GM12872 (cell line): Measurements from ENCODE around the gene ADCY9.

Source experiments
- TF ChIP-seq, protein P1 (sequence below): IDR thresholded peaks from 3 replicates; pipeline ENCODE4 v1.5.1; 2011; ENCODE audit warnings: low read depth, mild to moderate bottlenecking, low read length, moderate library complexity; ENCODE audit not compliant: insufficient read depth

The ADCY9 gene

DNA sequence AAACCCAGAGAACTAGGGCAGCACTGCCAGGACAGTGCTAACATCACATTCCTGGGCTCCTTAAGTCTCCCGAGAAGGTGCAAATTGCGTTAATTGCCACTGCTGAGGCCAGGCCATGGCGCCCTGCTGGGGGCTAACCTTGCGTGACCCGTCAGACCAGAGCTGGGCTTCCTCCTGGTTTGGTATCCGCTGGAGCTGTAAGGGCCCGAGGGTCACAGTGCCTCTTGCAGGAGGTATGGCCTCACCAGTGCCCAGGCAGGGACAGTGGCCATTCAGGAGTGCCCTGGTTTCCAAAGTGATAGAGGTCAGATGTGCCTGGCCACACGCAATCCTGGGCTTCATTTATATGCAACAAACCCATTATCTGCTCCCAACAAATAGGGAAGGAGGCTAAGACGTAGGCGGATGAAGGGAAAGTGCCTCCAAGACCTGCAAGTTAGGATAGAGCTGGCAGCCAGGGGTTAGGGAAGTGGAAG, 17.7 kb upstream of the ADCY9 start:
- TF ChIP-seq, protein P1, sequence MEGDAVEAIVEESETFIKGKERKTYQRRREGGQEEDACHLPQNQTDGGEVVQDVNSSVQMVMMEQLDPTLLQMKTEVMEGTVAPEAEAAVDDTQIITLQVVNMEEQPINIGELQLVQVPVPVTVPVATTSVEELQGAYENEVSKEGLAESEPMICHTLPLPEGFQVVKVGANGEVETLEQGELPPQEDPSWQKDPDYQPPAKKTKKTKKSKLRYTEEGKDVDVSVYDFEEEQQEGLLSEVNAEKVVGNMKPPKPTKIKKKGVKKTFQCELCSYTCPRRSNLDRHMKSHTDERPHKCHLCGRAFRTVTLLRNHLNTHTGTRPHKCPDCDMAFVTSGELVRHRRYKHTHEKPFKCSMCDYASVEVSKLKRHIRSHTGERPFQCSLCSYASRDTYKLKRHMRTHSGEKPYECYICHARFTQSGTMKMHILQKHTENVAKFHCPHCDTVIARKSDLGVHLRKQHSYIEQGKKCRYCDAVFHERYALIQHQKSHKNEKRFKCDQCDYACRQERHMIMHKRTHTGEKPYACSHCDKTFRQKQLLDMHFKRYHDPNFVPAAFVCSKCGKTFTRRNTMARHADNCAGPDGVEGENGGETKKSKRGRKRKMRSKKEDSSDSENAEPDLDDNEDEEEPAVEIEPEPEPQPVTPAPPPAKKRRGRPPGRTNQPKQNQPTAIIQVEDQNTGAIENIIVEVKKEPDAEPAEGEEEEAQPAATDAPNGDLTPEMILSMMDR, result no peak

DNA sequence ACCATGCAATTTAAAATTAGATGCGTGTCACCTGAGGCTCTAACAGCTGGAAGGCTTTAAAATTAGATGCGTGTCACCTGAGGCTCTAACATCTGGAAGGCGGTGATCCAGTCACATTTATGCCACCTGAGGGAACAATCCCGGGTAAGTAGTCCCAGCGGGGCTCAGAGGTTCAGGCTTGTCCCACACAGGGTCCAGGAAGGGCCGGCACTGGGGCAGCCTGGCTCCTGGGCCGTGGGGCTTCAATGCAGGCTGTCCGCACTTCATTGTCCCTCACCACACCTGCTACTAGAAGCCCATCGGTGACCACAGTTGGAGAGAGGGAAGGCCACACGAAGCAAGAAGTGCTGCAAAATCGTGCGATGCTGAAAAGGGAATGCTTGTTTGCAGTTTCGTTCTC, 15.4 kb upstream of the ADCY9 start:
- TF ChIP-seq, protein P1, result no peak

DNA sequence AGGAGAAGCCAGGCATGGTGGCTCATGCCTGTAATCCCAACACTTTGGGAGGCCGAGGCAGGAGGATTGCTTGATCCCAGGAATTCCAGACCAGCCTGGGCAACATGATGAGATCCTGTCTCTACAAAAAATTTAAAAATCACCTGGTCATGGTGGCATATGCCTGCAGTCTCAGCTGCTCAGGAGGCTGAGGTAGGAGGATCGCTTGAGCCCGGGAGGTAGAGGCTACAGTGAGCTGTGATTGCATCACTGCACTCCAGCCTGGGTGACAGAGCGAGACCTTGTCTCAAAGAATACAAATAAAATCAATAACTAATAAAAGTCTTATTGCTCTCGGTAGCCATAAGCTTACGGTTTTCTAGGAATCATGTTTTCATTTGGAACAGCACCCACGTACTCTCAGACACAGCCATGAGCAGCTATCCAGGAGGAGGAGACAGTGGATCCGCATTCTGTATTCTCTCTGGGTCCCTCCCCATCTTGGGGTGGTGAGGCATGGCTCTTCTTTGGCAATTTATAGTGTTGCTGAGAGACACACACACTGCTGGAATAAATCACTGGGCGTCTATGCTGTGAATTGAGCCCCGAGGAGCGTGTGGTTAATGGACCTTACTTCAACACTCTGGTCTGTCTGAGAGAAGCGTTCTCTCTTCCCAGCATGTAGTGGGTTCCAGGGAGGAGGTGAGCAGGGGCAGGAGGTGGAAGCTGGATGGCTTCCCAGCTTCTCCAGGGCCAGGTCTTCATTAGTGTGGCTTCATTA, 8.5 kb upstream of the ADCY9 start:
- TF ChIP-seq, protein P1, result no peak

DNA sequence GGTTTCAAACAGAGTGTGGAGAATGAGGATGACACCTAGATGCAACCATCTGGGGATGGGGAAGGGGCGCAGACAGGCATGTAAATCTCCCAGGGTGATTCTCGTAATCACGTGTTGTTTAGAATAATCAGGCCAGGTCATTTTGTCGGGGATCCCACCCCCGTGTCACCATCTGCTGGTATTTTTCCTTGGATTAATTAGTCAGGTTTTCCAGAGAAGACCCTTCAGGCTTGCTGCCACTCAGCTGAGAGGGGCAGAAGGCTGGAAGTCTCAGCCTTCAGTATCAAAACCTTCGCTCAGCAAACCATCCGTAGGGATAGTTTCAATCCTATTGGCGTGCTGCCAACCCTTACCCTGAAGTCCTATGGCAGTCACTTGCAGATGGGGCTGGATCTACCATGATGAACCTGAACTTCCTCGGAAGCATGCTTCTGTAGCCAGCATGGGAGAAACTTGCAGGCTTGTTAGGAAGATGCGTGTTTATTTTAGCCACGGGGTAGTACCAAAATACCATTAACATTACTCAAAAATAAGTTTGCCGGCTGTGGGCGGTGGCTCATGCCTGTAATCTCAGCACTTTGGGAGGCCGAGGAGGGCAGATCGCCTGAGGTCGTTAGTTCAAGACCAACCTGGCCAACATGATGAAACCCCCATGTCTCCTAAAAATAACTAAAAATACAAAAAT, 7.5 kb upstream of the ADCY9 start:
- TF ChIP-seq, protein P1, result no peak

DNA sequence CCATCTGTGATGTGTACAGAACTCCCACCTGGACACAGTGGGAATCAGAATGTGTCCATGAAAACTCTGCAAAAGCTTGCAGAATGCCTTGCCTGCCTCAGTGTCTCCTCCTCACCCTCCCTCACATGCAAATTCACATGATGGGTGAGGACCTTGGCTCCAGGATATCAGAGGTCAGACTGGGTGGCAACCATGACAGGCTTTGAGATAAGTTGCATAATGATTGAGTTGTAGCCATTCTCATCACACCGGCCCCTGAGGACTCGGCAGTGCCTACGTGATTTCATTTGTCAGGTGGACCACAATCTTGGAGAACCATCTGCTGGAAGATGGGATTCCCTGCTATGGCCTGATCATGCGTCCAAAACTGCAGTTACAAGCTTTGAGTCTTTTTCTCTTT, 3.9 kb upstream of the ADCY9 start:
- TF ChIP-seq, protein P1, result no peak

DNA sequence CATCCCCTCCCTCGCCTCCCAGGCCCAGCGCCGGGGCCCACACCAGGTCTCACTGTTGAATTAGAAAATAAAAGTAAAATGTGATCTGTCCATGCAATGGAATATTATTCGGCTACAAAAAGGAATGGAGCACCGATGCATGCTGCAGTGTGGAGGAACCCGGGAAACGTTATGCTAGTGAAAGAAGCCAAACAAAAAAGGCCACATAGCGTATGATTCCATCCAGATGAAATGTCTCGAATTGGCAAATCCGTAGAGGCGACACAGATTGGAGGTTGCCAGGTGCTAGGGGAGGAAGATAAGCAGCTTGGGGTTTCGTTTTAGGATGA, 972 bp upstream of the ADCY9 start:
- TF ChIP-seq, protein P1, result no peak

DNA sequence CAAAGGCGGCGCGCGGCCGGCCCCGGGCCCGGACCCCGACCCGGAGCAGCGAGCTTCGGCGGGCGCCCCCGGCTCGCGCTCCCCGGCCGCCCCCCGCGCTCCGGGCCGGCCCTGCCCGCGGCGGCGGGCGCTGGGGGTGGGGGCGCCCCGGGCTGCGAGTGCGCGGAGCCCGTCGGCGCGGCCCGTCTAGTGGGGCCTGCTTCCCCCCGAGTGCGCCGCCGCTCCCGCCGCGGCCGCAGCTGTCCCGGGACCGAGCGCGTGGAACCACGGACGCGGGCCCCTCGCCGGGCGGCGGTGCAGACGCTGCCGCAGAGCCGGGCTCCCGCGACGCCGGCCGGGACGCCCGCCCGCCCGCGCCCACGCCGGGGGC, 308 bp downstream of the ADCY9 start:
- TF ChIP-seq, protein P1, result no peak
